ENCODE measurements around the gene C1QC. TPM values are rescaled to one million over a fixed set of nuclear protein-coding genes. Genes with fewer than 3 reads are reported as not detected.

The C1QC gene
- total RNA-seq, 1 donor from 2014 or later, result not detected

DNA sequence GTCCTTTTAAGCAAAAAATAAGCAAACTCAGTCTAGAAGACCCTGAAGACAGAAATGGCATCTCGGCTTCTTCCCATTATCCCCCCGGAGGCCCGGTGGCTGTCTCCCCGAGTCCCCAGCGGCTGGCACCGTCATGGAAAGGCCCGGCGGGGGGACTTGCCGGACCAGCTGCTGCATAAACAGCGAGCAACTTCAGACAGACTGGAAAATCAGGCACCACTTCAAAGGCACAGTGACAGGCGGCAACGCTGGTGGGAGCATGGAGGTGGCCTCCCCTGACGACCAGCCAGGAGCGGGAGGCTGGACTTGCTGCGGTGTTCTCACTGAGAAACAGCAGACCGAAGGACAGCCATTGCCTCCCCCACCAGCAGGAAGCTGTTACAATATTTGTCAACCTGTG, 25.4 kb upstream of the C1QC start:
- H3K4me1 Mint-ChIP-seq (ENCODE audit: unreplicated experiment), result no peaks in the 10 kb centered on the region
- H3K9me3 Mint-ChIP-seq (ENCODE audit: unreplicated experiment), result no peaks in the 10 kb centered on the region
- no peaks in the 10 kb centered on the region for H3K36me3 Mint-ChIP-seq (ENCODE audit: unreplicated experiment)
- no peak for TF ChIP-seq CTCF (IDR thresholded peaks at IDR 0.05)
- H3K27ac Mint-ChIP-seq (ENCODE audit: unreplicated experiment), result no peak overlapping the region
- no peak for DNase-seq (ENCODE audit: extremely low spot score, unreplicated experiment)
- H3K27me3 Mint-ChIP-seq (ENCODE audit: unreplicated experiment), result peaks cover 48% of the 10 kb centered on the region
- no peak overlapping the region for H3K4me3 Mint-ChIP-seq (ENCODE audit: unreplicated experiment)

DNA sequence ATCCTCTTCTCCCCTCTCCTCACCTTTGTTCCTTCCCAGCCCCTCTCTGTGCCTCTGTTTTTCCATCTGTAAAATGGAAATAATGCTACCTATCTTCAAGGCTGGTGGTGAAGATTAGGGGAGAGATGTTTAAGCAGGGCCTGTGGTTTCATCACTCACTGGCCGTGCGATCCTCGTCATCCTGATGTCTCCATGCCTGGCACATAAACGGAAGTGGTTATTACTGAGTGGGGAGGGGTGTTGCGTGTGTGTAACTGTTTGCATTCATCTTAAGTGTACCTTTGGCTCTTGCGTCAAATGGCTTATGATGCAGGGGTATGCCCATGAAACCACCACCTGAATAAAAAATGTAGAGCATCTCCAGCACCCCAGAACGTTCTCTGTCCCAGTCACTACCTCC, 24.2 kb upstream of the C1QC start:
- no peak for DNase-seq (ENCODE audit: extremely low spot score, unreplicated experiment)

GRCh38 chr1:22619798-22620197, 23.6 kb upstream of the C1QC start:
- no peaks in the 10 kb centered on the region for H3K4me1 Mint-ChIP-seq (ENCODE audit: unreplicated experiment)
- no peaks in the 10 kb centered on the region for H3K9me3 Mint-ChIP-seq (ENCODE audit: unreplicated experiment)
- no peak overlapping the region for H3K4me3 Mint-ChIP-seq (ENCODE audit: unreplicated experiment)
- DNase-seq (ENCODE audit: extremely low spot score, unreplicated experiment), result no peak
- H3K36me3 Mint-ChIP-seq (ENCODE audit: unreplicated experiment), result no peaks in the 10 kb centered on the region
- H3K27ac Mint-ChIP-seq (ENCODE audit: unreplicated experiment), result no peak overlapping the region
- peaks cover 42% of the 10 kb centered on the region for H3K27me3 Mint-ChIP-seq (ENCODE audit: unreplicated experiment)
- TF ChIP-seq CTCF (IDR thresholded peaks at IDR 0.05), result no peak

More for the DNA sequence above, 24.2 kb upstream of the C1QC start:
- Mint-ChIP-seq H3K4me1 (ENCODE audit: unreplicated experiment) (no peaks in the 10 kb centered on the region), H3K9me3 (ENCODE audit: unreplicated experiment) (no peaks in the 10 kb centered on the region), H3K27ac (ENCODE audit: unreplicated experiment) (no peak overlapping the region), H3K4me3 (ENCODE audit: unreplicated experiment) (no peak overlapping the region), H3K36me3 (ENCODE audit: unreplicated experiment) (no peaks in the 10 kb centered on the region), H3K27me3 (ENCODE audit: unreplicated experiment) (peaks cover 45% of the 10 kb centered on the region)
- TF ChIP-seq CTCF (IDR thresholded peaks at IDR 0.05), result no peak

- no peak overlapping the region for H3K27ac Mint-ChIP-seq (ENCODE audit: unreplicated experiment)
- H3K4me3 Mint-ChIP-seq (ENCODE audit: unreplicated experiment), result no peak overlapping the region
- no peaks in the 10 kb centered on the region for H3K9me3 Mint-ChIP-seq (ENCODE audit: unreplicated experiment)
- H3K4me1 Mint-ChIP-seq (ENCODE audit: unreplicated experiment), result no peaks in the 10 kb centered on the region
- H3K27me3 Mint-ChIP-seq (ENCODE audit: unreplicated experiment), result peaks cover 40% of the 10 kb centered on the region
- H3K36me3 Mint-ChIP-seq (ENCODE audit: unreplicated experiment), result no peaks in the 10 kb centered on the region
- DNase-seq (ENCODE audit: extremely low spot score, unreplicated experiment), result no peak
- TF ChIP-seq CTCF (IDR thresholded peaks at IDR 0.05), result no peak
These were observed 21.7 kb upstream of the C1QC start for GRCh38 chr1:22621761-22622160.

GRCh38 chr1:22625262-22625925, 18.0 kb upstream of the C1QC start:
- Mint-ChIP-seq H3K36me3 (ENCODE audit: unreplicated experiment) (no peaks in the 10 kb centered on the region), H3K27me3 (ENCODE audit: unreplicated experiment) (peaks cover 45% of the 10 kb centered on the region), H3K4me3 (ENCODE audit: unreplicated experiment) (no peak overlapping the region), H3K27ac (ENCODE audit: unreplicated experiment) (no peak overlapping the region), H3K9me3 (ENCODE audit: unreplicated experiment) (no peaks in the 10 kb centered on the region), H3K4me1 (ENCODE audit: unreplicated experiment) (no peaks in the 10 kb centered on the region)
- no peak for DNase-seq (ENCODE audit: extremely low spot score, unreplicated experiment)
- TF ChIP-seq CTCF (IDR thresholded peaks at IDR 0.05), result no peak
